ENCODE data around the gene LAMC1. TPM values are rescaled to one million over a fixed set of nuclear protein-coding genes. Genes with fewer than 3 reads are reported as not detected.

Gene LAMC1
- polyA plus RNA-seq, 1 donor (not counting 4 experiments of a cell fraction or from before 2014, with no cell fraction given): 66.6 TPM

- H3K36me3 ChIP-seq (ENCODE audit: control insufficient read depth in 2 of 2, extremely low read depth in 1 of 2, insufficient read depth in 2 of 2, low read length in 2 of 2): no peaks in the 10 kb centered on the region
- no peak overlapping the region for H3K27ac ChIP-seq (ENCODE audit: control insufficient read depth, insufficient read depth, low read length)
- dilution Hi-C loops (cut with MboI; ENCODE audit: extremely low pct_ligation_motif_present, low sequenced_read_pairs): no loop called here
- no peak overlapping the region for H3K9ac ChIP-seq (ENCODE audit: control insufficient read depth, extremely low read depth, insufficient read depth, low read length)
- H2AFZ ChIP-seq (ENCODE audit: control insufficient read depth, low read length): no peak overlapping the region
- TF ChIP-seq EZH2 (IDR thresholded peaks at IDR 0.05; ENCODE audit: low read length) (no peak), CTCF (optimal IDR thresholded peaks at IDR 0.05 in 1 of 3, IDR thresholded peaks at IDR 0.05 in 1 of 3, conservative IDR thresholded peaks at IDR 0.05 in 1 of 3; ENCODE audit: extremely low read depth in 1 of 3, insufficient read depth in 2 of 3, low read length in 3 of 3) (no peak)
- H3K4me2 ChIP-seq (ENCODE audit: control insufficient read depth, extremely low read depth, insufficient read depth, low read depth, low read length): no peak overlapping the region
- no peak overlapping the region for H3K4me3 ChIP-seq (ENCODE audit: control insufficient read depth in 2 of 3, extremely low read depth in 1 of 3, insufficient read depth in 2 of 3, low read depth in 1 of 3, low read length in 3 of 3)
- H4K20me1 ChIP-seq (ENCODE audit: control insufficient read depth, extremely low read depth, insufficient read depth, low read length): no peaks in the 10 kb centered on the region
- H3K9me3 ChIP-seq (ENCODE audit: control insufficient read depth, low read depth, low read length): no peaks in the 10 kb centered on the region
- peaks cover 7% of the 10 kb centered on the region for H3K4me1 ChIP-seq (ENCODE audit: control insufficient read depth, extremely low read depth, insufficient read depth, low read length)
- H3K9me1 ChIP-seq (ENCODE audit: control insufficient read depth, extremely low read depth, insufficient read depth, low read length): no peaks in the 10 kb centered on the region
- FAIRE-seq: no peak
- no peak for DNase-seq (ENCODE audit: low read depth, low spot score)
- H3K79me2 ChIP-seq (ENCODE audit: control insufficient read depth, insufficient read depth, low read length): no peaks in the 10 kb centered on the region
- no peaks in the 10 kb centered on the region for H3K27me3 ChIP-seq (ENCODE audit: control insufficient read depth, extremely low read depth, insufficient read depth, low read length)
Observed at GRCh38 chr1:182977480-182977879, 45.7 kb upstream of the LAMC1 start.

- no peak for FAIRE-seq
- Histone ChIP-seq H2AFZ (ENCODE audit: control insufficient read depth, low read length) (no peak overlapping the region), H3K9me3 (ENCODE audit: control insufficient read depth, low read depth, low read length) (no peaks in the 10 kb centered on the region), H3K27ac (ENCODE audit: control insufficient read depth, insufficient read depth, low read length) (no peak overlapping the region), H3K9ac (ENCODE audit: control insufficient read depth, extremely low read depth, insufficient read depth, low read length) (no peak overlapping the region), H3K4me3 (ENCODE audit: control insufficient read depth in 2 of 3, extremely low read depth in 1 of 3, insufficient read depth in 2 of 3, low read depth in 1 of 3, low read length in 3 of 3) (no peak overlapping the region), H3K27me3 (ENCODE audit: control insufficient read depth, extremely low read depth, insufficient read depth, low read length) (no peaks in the 10 kb centered on the region), H3K9me1 (ENCODE audit: control insufficient read depth, extremely low read depth, insufficient read depth, low read length) (no peaks in the 10 kb centered on the region), H3K36me3 (ENCODE audit: control insufficient read depth in 2 of 2, extremely low read depth in 1 of 2, insufficient read depth in 2 of 2, low read length in 2 of 2) (no peaks in the 10 kb centered on the region), H4K20me1 (ENCODE audit: control insufficient read depth, extremely low read depth, insufficient read depth, low read length) (no peaks in the 10 kb centered on the region), H3K79me2 (ENCODE audit: control insufficient read depth, insufficient read depth, low read length) (no peaks in the 10 kb centered on the region), H3K4me1 (ENCODE audit: control insufficient read depth, extremely low read depth, insufficient read depth, low read length) (peaks cover 7% of the 10 kb centered on the region), H3K4me2 (ENCODE audit: control insufficient read depth, extremely low read depth, insufficient read depth, low read depth, low read length) (no peak overlapping the region)
- dilution Hi-C loops (cut with MboI; ENCODE audit: extremely low pct_ligation_motif_present, low sequenced_read_pairs): no loop called here
- no peak for DNase-seq (ENCODE audit: low read depth, low spot score)
- TF ChIP-seq CTCF (optimal IDR thresholded peaks at IDR 0.05 in 1 of 3, IDR thresholded peaks at IDR 0.05 in 1 of 3, conservative IDR thresholded peaks at IDR 0.05 in 1 of 3; ENCODE audit: extremely low read depth in 1 of 3, insufficient read depth in 2 of 3, low read length in 3 of 3): no peak
- TF ChIP-seq EZH2 (IDR thresholded peaks at IDR 0.05; ENCODE audit: low read length): no peak
Observed at GRCh38 chr1:182978151-182978853, 44.9 kb upstream of the LAMC1 start.

All from keratinocyte (primary cell).